ENCODE measurements around the gene HSPBP1. TPM values are rescaled to one million over a fixed set of nuclear protein-coding genes. Genes with fewer than 3 reads are reported as not detected.

HSPBP1 gene
- total and polyA plus RNA-seq, 2 of the 13 experiments (the other 11 are each of a cell fraction or from before 2014, with no cell fraction given), result 22.3 to 33.7 TPM

GRCh38 chr19:55258828-55259539, 20.9 kb downstream of the HSPBP1 start, which contains the start of gene PPP6R1 (continued):
- peak; percentile 67 for TF ChIP-seq FOXK1 (CRISPR knock-in tag; IDR thresholded peaks at IDR 0.05; ENCODE audit: borderline replicate concordance, low read depth)
- no peak for TF ChIP-seq ATM (IDR thresholded peaks at IDR 0.05; ENCODE audit: borderline replicate concordance)
- TF ChIP-seq ZNF10 (CRISPR knock-in tag; IDR thresholded peaks at IDR 0.05; ENCODE audit: borderline replicate concordance, low read depth), result no peak
- no peak for TF ChIP-seq NR2F6 (IDR thresholded peaks at IDR 0.05)
- TF ChIP-seq NR2F6 (CRISPR knock-in tag; IDR thresholded peaks at IDR 0.05), result peak; percentile 64
- TF ChIP-seq TCF7 (IDR thresholded peaks at IDR 0.05; ENCODE audit: low read depth), result no peak
- 0 out of 2 replicates have a peak, but pooled peaks have one; percentile 82 for TF ChIP-seq ZNF124 (CRISPR knock-in tag; IDR thresholded peaks at IDR 0.05)
- no peak for TF ChIP-seq ZNF234 (CRISPR knock-in tag; conservative IDR thresholded peaks at IDR 0.05)
- 0 out of 2 replicates have a peak, but pooled peaks have one; percentile 19 for TF ChIP-seq ZNF225 (CRISPR knock-in tag; IDR thresholded peaks at IDR 0.05)
- TF ChIP-seq ARID3A (IDR thresholded peaks at IDR 0.05; ENCODE audit: low read depth, low read length), result peak; percentile 97
- peak; percentile 90 for TF ChIP-seq TAF1 (CRISPR knock-in tag; IDR thresholded peaks at IDR 0.05)
- peak; percentile 97 for TF ChIP-seq ZNF350 (CRISPR knock-in tag; IDR thresholded peaks at IDR 0.05; ENCODE audit: borderline replicate concordance, low read depth)
- TF ChIP-seq TARDBP (CRISPR knock-in tag; IDR thresholded peaks at IDR 0.05), result peak; percentile 95
- TF ChIP-seq ZNF619 (CRISPR knock-in tag; IDR thresholded peaks at IDR 0.05), result peak; percentile 43; the same call in 1 of the 2 replicates
- TF ChIP-seq CERS6 (CRISPR knock-in tag; IDR thresholded peaks at IDR 0.05), result no peak
- peak; percentile 82 for TF ChIP-seq ZNF430 (CRISPR knock-in tag; IDR thresholded peaks at IDR 0.05)
- no peak for TF ChIP-seq RAD51 (IDR thresholded peaks at IDR 0.05; ENCODE audit: borderline replicate concordance)
- peak; percentile 70 for TF ChIP-seq KDM3A (CRISPR knock-in tag; IDR thresholded peaks at IDR 0.05; ENCODE audit: low read depth)
- TF ChIP-seq ZNF574 (CRISPR knock-in tag; IDR thresholded peaks at IDR 0.05), result peak; percentile 99
- TF ChIP-seq MATR3 (CRISPR knock-in tag; IDR thresholded peaks at IDR 0.05), result no peak
- TF ChIP-seq THAP9 (CRISPR knock-in tag; IDR thresholded peaks at IDR 0.05; ENCODE audit: borderline replicate concordance), result peak; percentile 75; the same call in 1 of the 2 replicates
- TF ChIP-seq YEATS4 (CRISPR knock-in tag; IDR thresholded peaks at IDR 0.05; ENCODE audit: borderline replicate concordance), result peak; percentile 76; the same call in 1 of the 2 replicates
- TF ChIP-seq GATAD1 (CRISPR knock-in tag; IDR thresholded peaks at IDR 0.05), result peak; percentile 84

Data from HepG2 (cell line).